Measurements from ENCODE around the gene DLK2. TPM values are rescaled to one million over a fixed set of nuclear protein-coding genes. Genes with fewer than 3 reads are reported as not detected.
A peak's percentile ranks its signal among the peaks of the same experiment; 100 is the strongest.

The DLK2 gene
- total and polyA plus RNA-seq, 2 of the 13 experiments (the other 11 are each of a cell fraction or from before 2014, with no cell fraction given), result 1.2 to 3.8 TPM

DNA sequence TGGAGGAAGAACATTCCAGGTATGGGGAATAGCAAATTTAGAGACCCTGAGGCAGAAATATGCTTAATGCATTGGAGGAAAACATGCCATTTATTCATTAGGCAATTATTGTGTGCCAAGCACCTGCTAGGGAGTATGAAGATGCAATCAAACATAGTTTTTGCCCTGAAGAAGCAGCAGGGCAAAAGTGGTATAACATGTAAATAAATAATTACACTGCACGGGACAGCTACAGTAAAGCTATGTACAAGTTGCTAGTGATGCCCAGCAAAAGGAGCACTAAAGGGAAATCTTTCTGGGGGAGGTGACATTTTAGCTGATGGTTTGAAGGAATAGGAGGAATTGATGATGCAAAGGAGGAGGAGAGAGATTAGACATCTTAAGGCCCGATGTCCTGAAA is 21.4 kb upstream of the DLK2 start (continued):
- TF ChIP-seq NCOA2 (CRISPR knock-in tag; IDR thresholded peaks at IDR 0.05) (no peak), ZNF879 (CRISPR knock-in tag; IDR thresholded peaks at IDR 0.05) (0 out of 2 replicates have a peak, but pooled peaks have one; percentile 2), KDM6A (CRISPR knock-in tag; IDR thresholded peaks at IDR 0.05; ENCODE audit: low read depth) (no peak), NFYC (CRISPR knock-in tag; IDR thresholded peaks at IDR 0.05) (no peak)

- H2AFZ ChIP-seq (ENCODE audit: low read length), result no peak overlapping the region
- H3K4me1 ChIP-seq (ENCODE audit: insufficient read depth, low read length), result peaks cover 34% of the 10 kb centered on the region
- ChIA-PET CTCF (ENCODE audit: low intra/inter-chr PET ratio, low total read pairs) (no interaction called here), POLR2A (interaction anchor here (1.1 kb wide), 1 partner anchor 10 kb away, joined by 3 read pairs; no protein-coding TSS in a partner anchor)
- 35% methylated on average over 6 of the region's 6 CpGs for WGBS (ENCODE audit: low lambda C conversion rate)
- no peak for FAIRE-seq
- intact Hi-C loops (cut with micrococcal nuclease; ENCODE audit: unreplicated experiment), result no loop called here
- in situ Hi-C loops (cut with HindIII; ENCODE audit: extremely low pct_ligation_motif_present, low pct_unique_long_range_greater_than_20kb), result no loop called here
- H3K9ac ChIP-seq (ENCODE audit: insufficient read depth, low read depth, low read length), result no peak overlapping the region
- no peaks in the 10 kb centered on the region; a peak in 1 of 5 replicates for H3K36me3 ChIP-seq (replicated peaks in 1 of 2; ENCODE audit: control insufficient read depth in 1 of 2, insufficient read depth in 2 of 2, low read length in 2 of 2)
- no peaks in the 10 kb centered on the region for H3K9me3 ChIP-seq (ENCODE audit: low read length)
- BruUV-seq (replicated peaks), result no TSS peak
- H3K79me2 ChIP-seq (ENCODE audit: insufficient read depth, low read length), result peaks cover 21% of the 10 kb centered on the region
- TF ChIP-seq ZNF572 (CRISPR knock-in tag; IDR thresholded peaks at IDR 0.05), result no peak
- no peak for TF ChIP-seq NFKBIZ (CRISPR knock-in tag; IDR thresholded peaks at IDR 0.05)
- TF ChIP-seq REXO4 (CRISPR knock-in tag; IDR thresholded peaks at IDR 0.05; ENCODE audit: borderline replicate concordance), result no peak
- no peak for TF ChIP-seq FOXJ3 (CRISPR knock-in tag; IDR thresholded peaks at IDR 0.05; ENCODE audit: borderline replicate concordance)
- no peak for TF ChIP-seq MAFF (IDR thresholded peaks at IDR 0.05; ENCODE audit: low read depth, low read length)
- no peak for TF ChIP-seq ZNF576 (CRISPR knock-in tag; IDR thresholded peaks at IDR 0.05)
- no peak for TF ChIP-seq REL (CRISPR knock-in tag; conservative IDR thresholded peaks at IDR 0.05)
- no peak for TF ChIP-seq HDAC6 (IDR thresholded peaks at IDR 0.05; ENCODE audit: low read depth, low read length)
- no peak for TF ChIP-seq FOSL1 (CRISPR knock-in tag; IDR thresholded peaks at IDR 0.05; ENCODE audit: borderline replicate concordance)
- no peak for TF ChIP-seq ZNF496 (CRISPR knock-in tag; IDR thresholded peaks at IDR 0.05; ENCODE audit: insufficient replicate concordance)
- no peak for TF ChIP-seq NFIC (IDR thresholded peaks at IDR 0.05; ENCODE audit: low read length)
- no peak for TF ChIP-seq SNAPC4 (CRISPR knock-in tag; IDR thresholded peaks at IDR 0.05)
- TF ChIP-seq HOXD1 (CRISPR knock-in tag; IDR thresholded peaks at IDR 0.05), result no peak
- TF ChIP-seq SMAD3 (CRISPR knock-in tag; IDR thresholded peaks at IDR 0.05), result no peak
- H3K27me3 ChIP-seq (ENCODE audit: control insufficient read depth in 1 of 2, insufficient read depth in 2 of 2, low read length in 2 of 2), result no peaks in the 10 kb centered on the region; a peak in 1 of 5 replicates
- DNase-seq (ENCODE audit: low spot score), result no peak
- no peak for ATAC-seq
- H3K4me2 ChIP-seq (ENCODE audit: low read depth, low read length), result no peak overlapping the region
- no peaks in the 10 kb centered on the region for H4K20me1 ChIP-seq (ENCODE audit: insufficient read depth, low read length)
- H3K4me3 ChIP-seq (replicated peaks in 1 of 3; ENCODE audit: insufficient read depth in 1 of 3, low read depth in 2 of 3, low read length in 3 of 3), result no peak overlapping the region
- no peak overlapping the region for H3K27ac ChIP-seq (ENCODE audit: extremely low read length, insufficient read depth, low read length)
Measured at GRCh38 chr6:43475516-43475915, 20.2 kb upstream of the DLK2 start.
